Breast epithelium (tissue), 4 donors: ENCODE results near the gene PXDN. TPM values are rescaled to one million over a fixed set of nuclear protein-coding genes. Genes with fewer than 3 reads are reported as not detected.
"Not testable (repeated sequence)": the region's sequence is repeated elsewhere in the genome, so short reads cannot be mapped to it uniquely, and the experiment has no call there.

Source experiments
- DNase-seq, 2 donors: peaks; one replicate each; pipeline ENCODE4 v3.0.0-alpha.2; 2019; ENCODE audit warnings: low spot score in 2 of 2
- H3K27ac ChIP-seq, 2 donors: fragments of 200-600 bp; sonication (generic) in 1 of 2; one replicate each; pipeline ENCODE4 v1.5.1; 2016 to 2019; ENCODE audit warnings: mild to moderate bottlenecking in 1 of 2
- H3K27me3 ChIP-seq, 2 donors: fragments of 200-600 bp; sonication (generic) in 1 of 2; one replicate each; pipeline versions ENCODE4 v1.5.1 to v1.6.0; 2017 to 2019; ENCODE audit warnings: control low read depth in 1 of 2, mild to moderate bottlenecking in 1 of 2
- H3K36me3 ChIP-seq: fragments of 200-600 bp; one replicate; pipeline ENCODE4 v1.5.1; 2019
- H3K4me1 ChIP-seq, 2 donors: fragments of 200-600 bp; sonication (generic); one replicate each; pipeline ENCODE4 v1.5.1; 2016 to 2019; ENCODE audit warnings: control low read depth in 1 of 2
- H3K4me3 ChIP-seq, 3 donors: fragments of 200-600 bp; sonication (generic); 1 replicate in 2 of 3; 2 replicates in 1 of 3; pipeline ENCODE4 v1.5.1; 2016 to 2019; ENCODE audit warnings: mild to moderate bottlenecking in 3 of 3, moderate library complexity in 2 of 3
- H3K9me3 ChIP-seq, 2 donors: fragments of 200-600 bp; sonication (generic) in 1 of 2; one replicate each; pipeline ENCODE4 v1.5.1; 2016 to 2019; ENCODE audit warnings: control low read depth in 1 of 2
- POLR2A ChIP-seq: fragments of 450-650 bp; IDR thresholded peaks from one replicate; pipeline ENCODE4 v1.6.1; 2016; ENCODE audit warnings: antibody characterized with exemption, mild to moderate bottlenecking, moderate library complexity
- POLR2AphosphoS5 ChIP-seq, 3 donors: sonication (generic); formaldehyde crosslinking; IDR thresholded peaks; one replicate each; pipeline ENCODE4 v1.6.1; 2017; ENCODE audit warnings: antibody characterized with exemption in 3 of 3
- intact Hi-C: fragments of 100-400 bp; cut with DNase I; formaldehyde crosslinking; loops from one replicate; pipeline ENCODE4 v1.15.1; 2023; ENCODE audit warnings: low total_unique reads
- total RNA-seq, 3 donors: library from RNA; depleted of rRNA; stranded (reverse); fragments of >200 nt; gene quantifications; one replicate each; pipeline ENCODE4 v1.1.0, GENCODE V29; 2016
- TF ChIP-seq, protein P1 (sequence below), 3 donors: fragments of 450-650 bp; IDR thresholded peaks; one replicate each; pipeline ENCODE4 v1.5.1; 2016 to 2017; ENCODE audit warnings: antibody characterized with exemption in 3 of 3, mild to moderate bottlenecking in 3 of 3, moderate library complexity in 3 of 3

PXDN gene
- total RNA-seq, 3 donors from 2014 or later = 42.4 to 108 (median 64.2) TPM

DNA sequence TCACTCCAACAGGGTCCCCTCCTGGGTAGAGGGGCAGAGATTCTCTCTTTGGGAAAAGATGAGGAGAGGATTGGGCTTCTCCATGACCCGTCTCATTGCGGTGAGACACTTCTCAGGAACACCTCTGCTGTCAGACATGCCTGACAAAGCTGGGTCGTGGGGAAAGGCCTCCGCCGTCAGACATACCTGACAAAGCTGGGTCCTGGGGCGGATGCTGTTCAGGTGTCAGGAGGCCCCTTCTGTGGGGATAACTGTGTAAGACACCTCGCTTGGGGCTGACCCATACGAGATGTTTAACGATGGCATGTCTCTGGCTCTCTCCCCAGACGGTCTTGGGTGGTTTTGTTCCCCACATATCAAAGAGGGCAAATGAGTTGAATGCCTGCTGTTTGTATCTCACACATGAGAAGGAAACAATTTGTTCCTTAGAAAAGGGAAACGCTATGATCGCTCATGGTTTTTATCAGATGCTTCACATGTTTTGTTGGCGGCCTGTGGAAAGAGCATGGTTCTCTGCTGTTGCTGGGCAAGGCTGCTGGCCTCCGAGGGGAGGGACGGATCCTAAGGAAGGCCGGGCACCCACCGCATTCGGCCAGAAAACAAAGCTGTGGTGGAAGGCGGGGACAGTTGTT is 40.8 kb upstream of the PXDN start:
- Histone ChIP-seq H3K27ac (no peak overlapping the region), H3K36me3 (no peaks in the 10 kb centered on the region), H3K4me3 (no peak overlapping the region), H3K9me3 (no peaks in the 10 kb centered on the region), H3K4me1 (no peaks in the 10 kb centered on the region), H3K27me3 (peaks cover 0 to 12% of the 10 kb centered on the region in 2 donors)
- intact Hi-C loops = no loop called here
- TF ChIP-seq POLR2AphosphoS5 (IDR thresholded peaks at IDR 0.05) (no peak), POLR2A (no peak)
- TF ChIP-seq, protein P1, sequence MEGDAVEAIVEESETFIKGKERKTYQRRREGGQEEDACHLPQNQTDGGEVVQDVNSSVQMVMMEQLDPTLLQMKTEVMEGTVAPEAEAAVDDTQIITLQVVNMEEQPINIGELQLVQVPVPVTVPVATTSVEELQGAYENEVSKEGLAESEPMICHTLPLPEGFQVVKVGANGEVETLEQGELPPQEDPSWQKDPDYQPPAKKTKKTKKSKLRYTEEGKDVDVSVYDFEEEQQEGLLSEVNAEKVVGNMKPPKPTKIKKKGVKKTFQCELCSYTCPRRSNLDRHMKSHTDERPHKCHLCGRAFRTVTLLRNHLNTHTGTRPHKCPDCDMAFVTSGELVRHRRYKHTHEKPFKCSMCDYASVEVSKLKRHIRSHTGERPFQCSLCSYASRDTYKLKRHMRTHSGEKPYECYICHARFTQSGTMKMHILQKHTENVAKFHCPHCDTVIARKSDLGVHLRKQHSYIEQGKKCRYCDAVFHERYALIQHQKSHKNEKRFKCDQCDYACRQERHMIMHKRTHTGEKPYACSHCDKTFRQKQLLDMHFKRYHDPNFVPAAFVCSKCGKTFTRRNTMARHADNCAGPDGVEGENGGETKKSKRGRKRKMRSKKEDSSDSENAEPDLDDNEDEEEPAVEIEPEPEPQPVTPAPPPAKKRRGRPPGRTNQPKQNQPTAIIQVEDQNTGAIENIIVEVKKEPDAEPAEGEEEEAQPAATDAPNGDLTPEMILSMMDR (IDR thresholded peaks at IDR 0.05) = no peak
- no peak for DNase-seq

DNA sequence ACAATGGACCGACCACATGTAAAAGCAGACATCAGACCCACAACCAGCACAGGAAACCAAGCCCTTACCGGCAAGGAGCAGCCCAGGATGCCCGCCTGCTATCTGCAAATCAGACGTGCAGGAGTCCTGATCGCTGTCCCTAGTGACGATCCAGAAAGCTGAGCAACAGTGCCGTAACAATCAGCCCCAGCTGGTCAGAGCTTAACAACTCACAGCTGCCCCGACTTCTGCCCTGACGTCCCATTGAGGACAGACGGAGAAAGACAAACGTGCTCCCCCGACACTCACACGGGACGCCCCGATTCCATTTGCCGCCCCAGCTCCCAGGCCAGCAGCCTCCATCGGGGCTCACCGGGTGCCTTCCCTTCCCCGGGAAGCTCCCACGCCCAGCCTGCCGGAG is 39.8 kb upstream of the PXDN start:
- Histone ChIP-seq H3K4me3 (no peak overlapping the region), H3K4me1 (no peaks in the 10 kb centered on the region), H3K27me3 (peaks cover 0 to 12% of the 10 kb centered on the region in 2 donors), H3K9me3 (no peaks in the 10 kb centered on the region), H3K36me3 (no peaks in the 10 kb centered on the region), H3K27ac (no peak overlapping the region)
- TF ChIP-seq POLR2AphosphoS5 (IDR thresholded peaks at IDR 0.05) (no peak), POLR2A (no peak)
- TF ChIP-seq, protein P1 (IDR thresholded peaks at IDR 0.05) = no peak
- DNase-seq = no peak
- intact Hi-C loops = no loop called here

DNA sequence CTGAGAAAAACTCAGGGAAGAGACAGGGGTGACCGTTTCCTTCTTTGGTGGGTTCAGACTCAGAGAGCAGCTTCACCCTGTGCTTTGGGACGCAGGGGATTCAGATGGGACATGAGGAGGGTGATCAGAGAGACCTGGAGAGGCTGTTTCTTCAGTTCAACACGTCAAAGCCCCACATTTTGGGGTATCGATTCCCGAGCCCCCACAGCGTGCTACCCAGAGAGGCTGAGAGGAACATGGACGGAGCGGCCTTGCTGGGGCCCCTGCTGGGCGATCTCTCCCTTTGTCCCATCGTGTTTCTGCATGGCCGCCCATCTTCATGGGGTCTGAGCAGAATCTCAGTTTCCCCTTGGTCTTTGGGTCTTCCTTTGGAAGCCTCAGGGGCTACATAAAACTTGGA is 38.2 kb upstream of the PXDN start:
- no peak for DNase-seq
- intact Hi-C loops = no loop called here
- no peak overlapping the region for H3K4me3 ChIP-seq

DNA sequence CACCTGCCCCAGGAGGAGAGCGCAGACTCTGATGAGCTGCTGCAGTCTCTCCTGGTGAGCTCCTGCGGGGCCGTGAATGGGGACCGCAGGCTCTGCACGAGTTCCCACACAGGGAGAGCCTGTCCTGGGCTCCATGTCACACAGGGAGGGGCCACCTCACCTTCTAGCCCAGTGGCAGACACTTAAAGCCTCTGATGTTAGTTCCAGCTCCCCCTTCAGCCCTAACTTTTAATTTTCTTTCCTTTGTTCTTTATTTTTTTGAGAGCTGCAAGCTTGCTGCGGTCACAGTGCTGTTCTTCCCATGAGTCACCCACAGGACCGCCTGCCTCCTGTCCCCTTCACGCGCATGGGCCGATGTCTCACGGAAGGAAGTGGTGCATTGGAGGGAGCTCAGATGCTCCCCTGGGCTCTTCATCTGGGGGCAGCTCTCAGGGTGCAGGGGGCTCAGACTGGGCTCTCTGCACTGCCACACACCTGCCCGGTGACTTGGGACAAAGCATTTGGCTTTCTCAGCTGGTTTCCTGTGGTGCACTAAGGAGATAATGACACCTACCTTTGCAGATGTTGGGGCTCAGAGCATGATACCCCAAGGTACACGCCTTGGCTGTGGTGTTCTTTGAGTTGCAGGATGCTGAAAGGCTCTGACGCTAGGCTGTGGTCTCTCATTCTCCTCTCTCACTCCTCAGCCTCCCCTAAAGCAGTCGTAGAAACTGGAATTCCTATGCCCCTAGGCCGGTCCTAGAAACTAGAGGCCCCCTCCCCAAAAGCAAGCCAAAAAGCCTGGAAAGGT is 37.2 kb upstream of the PXDN start:
- Histone ChIP-seq H3K27me3 (peaks cover 0 to 5% of the 10 kb centered on the region in 2 donors), H3K27ac (no peak overlapping the region), H3K36me3 (no peaks in the 10 kb centered on the region), H3K4me3 (no peak overlapping the region), H3K4me1 (no peaks in the 10 kb centered on the region), H3K9me3 (no peaks in the 10 kb centered on the region)
- TF ChIP-seq POLR2AphosphoS5 (IDR thresholded peaks at IDR 0.05) (no peak), POLR2A (no peak)
- TF ChIP-seq, protein P1 (IDR thresholded peaks at IDR 0.05) = no peak
- no peak for DNase-seq
- intact Hi-C loops = no loop called here

More for the DNA sequence above, 38.2 kb upstream of the PXDN start:
- Histone ChIP-seq H3K9me3 (no peaks in the 10 kb centered on the region), H3K27ac (no peak overlapping the region), H3K27me3 (peaks cover 0 to 5% of the 10 kb centered on the region in 2 donors), H3K36me3 (no peaks in the 10 kb centered on the region), H3K4me1 (no peaks in the 10 kb centered on the region)
- TF ChIP-seq POLR2AphosphoS5 (IDR thresholded peaks at IDR 0.05) (no peak), POLR2A (no peak)
- TF ChIP-seq, protein P1 (IDR thresholded peaks at IDR 0.05) = no peak

DNA sequence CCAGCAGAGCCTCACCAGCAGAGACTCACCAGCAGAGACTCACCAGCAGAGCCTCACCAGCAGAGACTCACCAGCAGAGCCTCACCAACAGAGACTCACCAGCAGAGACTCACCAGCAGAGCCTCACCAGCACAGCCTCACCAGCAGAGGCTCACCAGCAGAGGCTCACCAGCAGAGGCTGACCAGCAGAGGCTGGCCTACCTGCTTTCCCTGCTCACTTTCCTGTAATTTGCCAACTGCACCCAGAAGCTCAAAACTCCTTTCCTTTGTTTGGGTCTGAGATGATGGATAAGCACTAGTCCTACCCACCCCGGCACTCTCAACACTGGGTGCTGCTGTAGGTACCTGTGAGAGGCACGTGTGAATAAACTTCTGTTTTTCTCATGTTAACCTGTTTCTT is 36.4 kb upstream of the PXDN start:
- peaks cover 0 to 5% of the 10 kb centered on the region in 2 donors for H3K27me3 ChIP-seq
- TF ChIP-seq, protein P1 (IDR thresholded peaks at IDR 0.05) = no peak
- TF ChIP-seq POLR2A = no peak
- no peak for TF ChIP-seq POLR2AphosphoS5 (IDR thresholded peaks at IDR 0.05)
- no peak for DNase-seq
- H3K4me1 ChIP-seq = no peaks in the 10 kb centered on the region
- H3K36me3 ChIP-seq = no peaks in the 10 kb centered on the region
- no peaks in the 10 kb centered on the region for H3K9me3 ChIP-seq
- no peak overlapping the region for H3K4me3 ChIP-seq
- H3K27ac ChIP-seq = no peak overlapping the region
- intact Hi-C loops = no loop called here

DNA sequence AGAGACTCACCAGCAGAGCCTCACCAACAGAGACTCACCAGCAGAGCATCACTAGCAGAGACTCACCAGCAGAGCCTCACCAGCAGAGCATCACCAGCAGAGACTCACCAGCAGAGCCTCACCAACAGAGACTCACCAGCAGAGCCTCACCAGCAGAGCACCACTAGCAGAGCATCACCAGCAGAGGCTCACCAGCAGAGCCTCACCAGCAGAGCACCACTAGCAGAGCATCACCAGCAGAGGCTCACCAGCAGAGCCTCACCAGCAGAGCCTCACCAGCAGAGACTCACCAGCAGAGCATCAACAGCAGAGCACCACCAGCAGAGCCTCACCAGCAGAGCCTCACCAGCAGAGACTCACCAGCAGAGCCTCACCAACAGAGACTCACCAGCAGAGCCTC is 35.7 kb upstream of the PXDN start:
- H3K27ac ChIP-seq, H3K36me3 ChIP-seq, intact Hi-C loops, DNase-seq, H3K4me3 ChIP-seq, H3K4me1 ChIP-seq, H3K9me3 ChIP-seq, H3K27me3 ChIP-seq: not testable (repeated sequence)
